Keratinocyte (primary cell): Measurements from ENCODE around the gene SLC29A1. TPM values are rescaled to one million over a fixed set of nuclear protein-coding genes. Genes with fewer than 3 reads are reported as not detected.

ENCODE experiments used
- DNase-seq: peaks from one replicate; pipeline ENCODE4 v3.0.0-alpha.2; 2011; ENCODE audit warnings: low read depth, missing footprints, low spot score
- FAIRE-seq: peaks from 2 replicates; lab custom pipeline; 2011; peaks lifted over from hg19 to GRCh38; lab: Jason Lieb, UNC
- H2AFZ ChIP-seq: 2 replicates; pipeline ENCODE4 v1.6.0; 2012; ENCODE audit warnings: low read length, control low read depth, inconsistent platforms; ENCODE audit not compliant: control insufficient read depth
- H3K27ac ChIP-seq: 2 replicates; pipeline ENCODE4 v1.5.1; 2011; ENCODE audit warnings: low read length; ENCODE audit not compliant: control insufficient read depth, insufficient read depth
- H3K27me3 ChIP-seq: 3 replicates; pipeline ENCODE4 v1.6.0; 2011; ENCODE audit warnings: low read length; ENCODE audit not compliant: control insufficient read depth, insufficient read depth; ENCODE audit errors: extremely low read depth
- H3K36me3 ChIP-seq, 2 experiments: 2 replicates in 1 of 2; 3 replicates in 1 of 2; pipeline ENCODE4 v1.5.1; 2011; ENCODE audit warnings: low read length in 2 of 2, mild to moderate bottlenecking in 1 of 2; ENCODE audit not compliant: control insufficient read depth in 2 of 2, insufficient read depth in 2 of 2; ENCODE audit errors: extremely low read depth in 1 of 2
- H3K4me1 ChIP-seq: 3 replicates; pipeline ENCODE4 v1.5.1; 2011; ENCODE audit warnings: low read length; ENCODE audit not compliant: control insufficient read depth, insufficient read depth; ENCODE audit errors: extremely low read depth
- H3K4me2 ChIP-seq: 3 replicates; pipeline ENCODE4 v1.6.0; 2011; ENCODE audit warnings: low read depth, low read length; ENCODE audit not compliant: control insufficient read depth, insufficient read depth; ENCODE audit errors: extremely low read depth
- H3K4me3 ChIP-seq, 3 experiments: fragments of 200-600 bp in 1 of 3; sonication (generic) in 1 of 3; 2 replicates in 2 of 3; 3 replicates in 1 of 3; pipeline ENCODE4 v1.5.1; 2011 to 2016; ENCODE audit warnings: low read length in 3 of 3, mild to moderate bottlenecking in 3 of 3, control low read depth in 2 of 3, inconsistent platforms in 1 of 3, low read depth in 1 of 3, mixed read lengths in 1 of 3, mixed run types in 1 of 3, moderate library complexity in 1 of 3; ENCODE audit not compliant: control insufficient read depth in 2 of 3, insufficient read depth in 2 of 3; ENCODE audit errors: extremely low read depth in 1 of 3
- H3K79me2 ChIP-seq: 2 replicates; pipeline ENCODE4 v1.6.0; 2012; ENCODE audit warnings: low read length; ENCODE audit not compliant: control insufficient read depth, insufficient read depth
- H3K9ac ChIP-seq: 3 replicates; pipeline ENCODE4 v1.6.0; 2011; ENCODE audit warnings: low read length; ENCODE audit not compliant: control insufficient read depth, insufficient read depth; ENCODE audit errors: extremely low read depth
- H3K9me1 ChIP-seq: 3 replicates; pipeline ENCODE4 v1.6.0; 2011; ENCODE audit warnings: low read length; ENCODE audit not compliant: control insufficient read depth, insufficient read depth; ENCODE audit errors: extremely low read depth
- H3K9me3 ChIP-seq: 2 replicates; pipeline ENCODE4 v1.5.1; 2012; ENCODE audit warnings: low read depth, low read length; ENCODE audit not compliant: control insufficient read depth
- H4K20me1 ChIP-seq: 3 replicates; pipeline ENCODE4 v1.6.0; 2011; ENCODE audit warnings: low read length; ENCODE audit not compliant: control insufficient read depth, insufficient read depth; ENCODE audit errors: extremely low read depth
- EZH2 ChIP-seq: IDR thresholded peaks from one replicate; pipeline ENCODE4 v1.6.1; 2012; ENCODE audit warnings: inconsistent platforms, mild to moderate bottlenecking, low read length, moderate library complexity
- dilution Hi-C: fragments of 300-500 bp; cut with MboI; formaldehyde crosslinking; loops from one replicate; pipeline ENCODE4 v1.7.0; 2020; ENCODE audit warnings: low sequenced_read_pairs; ENCODE audit not compliant: extremely low pct_ligation_motif_present
- polyA plus RNA-seq, 5 experiments: library from polyadenylated mRNA; depleted of rRNA in 3 of 5; stranded (reverse) in 3 of 5; stranded (forward) in 1 of 5; unstranded in 1 of 5; fragments of >200 nt; gene quantifications; 1 replicate in 1 of 5; 2 replicates in 3 of 5; 3 replicates in 1 of 5; pipeline versions ENCODE4 v1.2.1 to v1.2.3, GENCODE V29; 2011 to 2012; ENCODE audit warnings: missing spikeins in 2 of 5, low read depth in 1 of 5, low replicate concordance in 1 of 5
- TF ChIP-seq, protein P1 (sequence below), 3 experiments: IDR thresholded peaks in 1 of 3; conservative IDR thresholded peaks in 1 of 3; optimal IDR thresholded peaks in 1 of 3; 2 replicates in 2 of 3; 3 replicates in 1 of 3; pipeline versions ENCODE3 to v1.5.1; 2011; ENCODE audit warnings: low read length in 3 of 3, mild to moderate bottlenecking in 3 of 3, moderate library complexity in 2 of 3, control low read depth in 1 of 3, inconsistent platforms in 1 of 3; ENCODE audit not compliant: insufficient read depth in 2 of 3; ENCODE audit errors: extremely low read depth in 1 of 3

SLC29A1 gene
- polyA plus RNA-seq, 1 donor (not counting 4 experiments of a cell fraction or from before 2014, with no cell fraction given): 51.0 TPM

DNA sequence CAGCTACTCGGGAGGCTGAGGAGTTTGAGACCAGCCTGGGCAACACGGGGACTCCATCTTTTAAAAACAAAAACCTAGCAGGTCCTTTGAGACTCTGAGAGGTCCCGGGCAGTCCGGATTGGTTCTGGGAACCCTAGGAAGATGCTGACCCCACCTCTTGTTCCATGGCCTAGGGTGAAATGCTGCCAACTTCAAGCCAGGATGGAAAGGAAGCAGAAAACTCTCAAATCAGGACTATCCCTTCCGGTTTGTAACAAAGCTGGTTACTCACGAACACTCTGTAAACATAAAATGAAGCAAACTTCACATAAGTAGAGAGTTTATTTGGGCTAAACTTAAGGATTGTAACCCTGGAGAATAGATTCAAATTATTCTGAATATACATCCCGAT is 36.8 kb upstream of the SLC29A1 start:
- H3K4me2 ChIP-seq: no peak overlapping the region
- no peak for DNase-seq
- H3K9me1 ChIP-seq: no peaks in the 10 kb centered on the region
- FAIRE-seq: no peak
- dilution Hi-C loops: no loop called here
- no peak overlapping the region for H3K9ac ChIP-seq
- no peak for TF ChIP-seq EZH2
- TF ChIP-seq, protein P1, sequence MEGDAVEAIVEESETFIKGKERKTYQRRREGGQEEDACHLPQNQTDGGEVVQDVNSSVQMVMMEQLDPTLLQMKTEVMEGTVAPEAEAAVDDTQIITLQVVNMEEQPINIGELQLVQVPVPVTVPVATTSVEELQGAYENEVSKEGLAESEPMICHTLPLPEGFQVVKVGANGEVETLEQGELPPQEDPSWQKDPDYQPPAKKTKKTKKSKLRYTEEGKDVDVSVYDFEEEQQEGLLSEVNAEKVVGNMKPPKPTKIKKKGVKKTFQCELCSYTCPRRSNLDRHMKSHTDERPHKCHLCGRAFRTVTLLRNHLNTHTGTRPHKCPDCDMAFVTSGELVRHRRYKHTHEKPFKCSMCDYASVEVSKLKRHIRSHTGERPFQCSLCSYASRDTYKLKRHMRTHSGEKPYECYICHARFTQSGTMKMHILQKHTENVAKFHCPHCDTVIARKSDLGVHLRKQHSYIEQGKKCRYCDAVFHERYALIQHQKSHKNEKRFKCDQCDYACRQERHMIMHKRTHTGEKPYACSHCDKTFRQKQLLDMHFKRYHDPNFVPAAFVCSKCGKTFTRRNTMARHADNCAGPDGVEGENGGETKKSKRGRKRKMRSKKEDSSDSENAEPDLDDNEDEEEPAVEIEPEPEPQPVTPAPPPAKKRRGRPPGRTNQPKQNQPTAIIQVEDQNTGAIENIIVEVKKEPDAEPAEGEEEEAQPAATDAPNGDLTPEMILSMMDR (optimal IDR thresholded peaks at IDR 0.05 in 1 of 3, IDR thresholded peaks at IDR 0.05 in 1 of 3, conservative IDR thresholded peaks at IDR 0.05 in 1 of 3; ENCODE audit: extremely low read depth in 1 of 3, insufficient read depth in 2 of 3, low read length in 3 of 3): no peak
- no peak overlapping the region for H3K27ac ChIP-seq
- no peaks in the 10 kb centered on the region for H3K9me3 ChIP-seq
- H3K4me3 ChIP-seq: no peak overlapping the region
- H2AFZ ChIP-seq: no peak overlapping the region
- H3K27me3 ChIP-seq: no peaks in the 10 kb centered on the region
- H3K4me1 ChIP-seq: no peaks in the 10 kb centered on the region
- H3K36me3 ChIP-seq: no peaks in the 10 kb centered on the region
- no peaks in the 10 kb centered on the region for H4K20me1 ChIP-seq
- no peaks in the 10 kb centered on the region for H3K79me2 ChIP-seq

DNA sequence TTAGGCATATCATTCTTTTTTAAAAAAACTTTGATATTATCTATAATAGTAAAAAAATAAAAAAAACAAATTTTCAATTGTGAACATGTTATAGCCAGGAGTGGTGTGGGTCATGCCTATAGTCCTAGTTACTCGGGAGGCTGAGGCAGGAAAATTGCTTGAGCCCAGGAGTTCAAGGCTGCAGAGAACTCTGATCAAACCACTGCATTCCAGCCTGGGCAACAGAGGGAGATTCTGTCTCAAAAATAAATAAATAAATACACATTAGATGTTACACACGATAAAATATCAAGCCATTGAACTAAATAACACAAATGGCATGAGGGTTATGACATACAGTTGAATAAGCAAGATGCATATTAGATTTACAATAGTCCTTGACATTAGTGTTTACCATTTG is 34.6 kb upstream of the SLC29A1 start:
- Histone ChIP-seq H3K9me1 (no peaks in the 10 kb centered on the region), H3K36me3 (no peaks in the 10 kb centered on the region), H3K27ac (no peak overlapping the region), H3K9ac (no peak overlapping the region), H3K79me2 (no peaks in the 10 kb centered on the region), H3K9me3 (no peaks in the 10 kb centered on the region), H4K20me1 (no peaks in the 10 kb centered on the region), H3K4me2 (no peak overlapping the region), H3K4me3 (no peak overlapping the region), H3K4me1 (no peaks in the 10 kb centered on the region), H3K27me3 (no peaks in the 10 kb centered on the region), H2AFZ (no peak overlapping the region)
- TF ChIP-seq, protein P1 (optimal IDR thresholded peaks at IDR 0.05 in 1 of 3, IDR thresholded peaks at IDR 0.05 in 1 of 3, conservative IDR thresholded peaks at IDR 0.05 in 1 of 3; ENCODE audit: extremely low read depth in 1 of 3, insufficient read depth in 2 of 3, low read length in 3 of 3): no peak
- no peak for TF ChIP-seq EZH2
- dilution Hi-C loops: no loop called here
- no peak for FAIRE-seq
- no peak for DNase-seq
